Progenitor cell of endocrine pancreas (in vitro differentiated cells): ENCODE measurements around the gene ZNHIT1. TPM values are rescaled to one million over a fixed set of nuclear protein-coding genes. Genes with fewer than 3 reads are reported as not detected.

Experiments used
- DNase-seq: peaks from one replicate; pipeline ENCODE4 v3.0.0; 2021; ENCODE audit warnings: low spot score; ENCODE audit not compliant: unreplicated experiment
- H3K27ac Mint-ChIP-seq: 2 replicates; pipeline ENCODE4 v1.8.0; 2021; ENCODE audit warnings: mild to moderate bottlenecking, moderate library complexity, mixed read lengths
- H3K27me3 Mint-ChIP-seq: 2 replicates; pipeline ENCODE4 v1.8.0; 2021; ENCODE audit warnings: mixed read lengths
- H3K36me3 Mint-ChIP-seq: 2 replicates; pipeline ENCODE4 v1.8.0; 2022; ENCODE audit warnings: mixed read lengths; ENCODE audit not compliant: insufficient read depth
- H3K4me1 Mint-ChIP-seq: 2 replicates; pipeline ENCODE4 v1.8.0; 2021; ENCODE audit warnings: low read depth, mixed read lengths
- H3K4me3 Mint-ChIP-seq: 2 replicates; pipeline ENCODE4 v1.8.0; 2021; ENCODE audit warnings: low read depth, mild to moderate bottlenecking, moderate library complexity, mixed read lengths
- H3K9me3 Mint-ChIP-seq: 2 replicates; pipeline ENCODE4 v1.8.0; 2021; ENCODE audit warnings: low read depth, mixed read lengths
- total RNA-seq: library from RNA; stranded (reverse); gene quantifications from 2 replicates; pipeline ENCODE4 v1.2.1, GENCODE V29; 2021
- TF ChIP-seq, protein P1 (sequence below): fragments of 200-600 bp; sonication (generic); IDR thresholded peaks from one replicate; pipeline ENCODE4 v1.5.0; 2021; ENCODE audit warnings: antibody characterized with exemption, mild to moderate bottlenecking; ENCODE audit not compliant: unreplicated experiment

The ZNHIT1 gene
- total RNA-seq, 1 donor from 2014 or later: 62.2 TPM

DNA sequence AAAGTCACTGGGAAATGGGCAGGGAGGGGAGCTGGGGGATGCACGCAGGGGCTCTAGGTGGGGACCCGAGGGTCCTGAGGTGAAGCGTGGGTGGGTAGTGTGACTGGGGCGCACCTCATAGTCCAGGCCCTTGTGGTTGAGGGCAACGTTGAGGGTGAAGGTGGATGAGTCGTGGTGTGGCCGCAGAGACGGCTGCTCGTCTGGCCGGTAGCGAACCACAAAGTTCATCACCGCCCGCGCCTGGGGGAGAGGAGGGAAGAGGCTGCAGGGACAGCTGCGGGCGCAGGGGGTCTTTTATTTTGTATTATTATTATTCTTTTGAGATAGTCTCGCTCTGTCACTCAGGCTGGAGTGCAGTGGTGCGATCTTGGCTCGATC, 11.3 kb upstream of the ZNHIT1 start:
- TF ChIP-seq, protein P1, sequence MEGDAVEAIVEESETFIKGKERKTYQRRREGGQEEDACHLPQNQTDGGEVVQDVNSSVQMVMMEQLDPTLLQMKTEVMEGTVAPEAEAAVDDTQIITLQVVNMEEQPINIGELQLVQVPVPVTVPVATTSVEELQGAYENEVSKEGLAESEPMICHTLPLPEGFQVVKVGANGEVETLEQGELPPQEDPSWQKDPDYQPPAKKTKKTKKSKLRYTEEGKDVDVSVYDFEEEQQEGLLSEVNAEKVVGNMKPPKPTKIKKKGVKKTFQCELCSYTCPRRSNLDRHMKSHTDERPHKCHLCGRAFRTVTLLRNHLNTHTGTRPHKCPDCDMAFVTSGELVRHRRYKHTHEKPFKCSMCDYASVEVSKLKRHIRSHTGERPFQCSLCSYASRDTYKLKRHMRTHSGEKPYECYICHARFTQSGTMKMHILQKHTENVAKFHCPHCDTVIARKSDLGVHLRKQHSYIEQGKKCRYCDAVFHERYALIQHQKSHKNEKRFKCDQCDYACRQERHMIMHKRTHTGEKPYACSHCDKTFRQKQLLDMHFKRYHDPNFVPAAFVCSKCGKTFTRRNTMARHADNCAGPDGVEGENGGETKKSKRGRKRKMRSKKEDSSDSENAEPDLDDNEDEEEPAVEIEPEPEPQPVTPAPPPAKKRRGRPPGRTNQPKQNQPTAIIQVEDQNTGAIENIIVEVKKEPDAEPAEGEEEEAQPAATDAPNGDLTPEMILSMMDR: no peak
- Mint-ChIP-seq H3K4me1 (no peaks in the 10 kb centered on the region), H3K4me3 (no peak overlapping the region), H3K27ac (no peak overlapping the region), H3K36me3 (peaks cover 11% of the 10 kb centered on the region), H3K27me3 (peaks cover 20% of the 10 kb centered on the region), H3K9me3 (no peaks in the 10 kb centered on the region)
- no peak for DNase-seq

DNA sequence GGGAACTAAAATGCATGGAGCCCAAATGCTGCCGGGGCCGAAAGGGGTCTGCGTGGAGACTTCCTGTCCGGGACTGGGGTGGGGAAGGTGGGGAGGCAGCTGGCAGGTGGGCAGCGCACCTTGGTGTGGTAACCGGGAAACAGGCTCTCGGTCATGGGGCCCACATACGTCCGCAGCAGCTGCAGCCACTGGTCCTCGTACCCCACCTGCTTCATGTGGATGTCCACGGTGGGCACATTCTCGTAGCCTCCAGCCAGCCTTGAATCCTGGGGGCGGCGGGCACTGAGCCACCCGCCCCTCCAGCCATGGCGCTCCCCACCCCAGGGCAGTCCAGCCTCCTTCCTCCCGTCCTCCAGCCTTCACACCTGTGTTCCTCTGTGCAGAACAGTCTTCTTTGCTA, 10.5 kb upstream of the ZNHIT1 start:
- Mint-ChIP-seq H3K27ac (no peak overlapping the region), H3K9me3 (no peaks in the 10 kb centered on the region), H3K36me3 (peaks cover 11% of the 10 kb centered on the region), H3K4me3 (no peak overlapping the region), H3K27me3 (peaks cover 17% of the 10 kb centered on the region), H3K4me1 (no peaks in the 10 kb centered on the region)
- DNase-seq: no peak
- TF ChIP-seq, protein P1: no peak

DNA sequence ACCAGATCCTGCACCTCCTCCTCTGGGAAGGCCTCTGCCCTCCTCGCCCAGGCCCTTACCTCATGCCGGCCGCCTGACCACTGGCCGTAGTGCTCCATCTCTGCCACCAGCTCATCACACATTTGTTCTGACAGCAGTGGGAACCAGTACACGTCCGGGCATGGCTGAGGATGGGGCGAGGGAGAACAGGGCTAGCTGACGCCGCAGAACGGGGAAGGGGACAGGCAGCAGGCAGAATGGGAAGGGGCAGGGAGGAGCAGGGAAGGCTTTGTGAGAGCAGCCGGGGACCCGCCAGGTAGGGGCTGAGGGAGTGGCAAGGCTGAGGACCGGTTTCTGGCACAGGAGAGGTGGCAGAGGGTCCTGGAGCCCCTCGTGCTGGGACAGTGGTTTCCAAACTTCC, 9.2 kb upstream of the ZNHIT1 start:
- peaks cover 6% of the 10 kb centered on the region for H3K27me3 Mint-ChIP-seq
- no peaks in the 10 kb centered on the region for H3K4me1 Mint-ChIP-seq
- no peaks in the 10 kb centered on the region for H3K9me3 Mint-ChIP-seq
- no peak overlapping the region for H3K27ac Mint-ChIP-seq
- no peak for DNase-seq
- H3K4me3 Mint-ChIP-seq: no peak overlapping the region
- H3K36me3 Mint-ChIP-seq: peaks cover 11% of the 10 kb centered on the region
- TF ChIP-seq, protein P1: no peak

DNA sequence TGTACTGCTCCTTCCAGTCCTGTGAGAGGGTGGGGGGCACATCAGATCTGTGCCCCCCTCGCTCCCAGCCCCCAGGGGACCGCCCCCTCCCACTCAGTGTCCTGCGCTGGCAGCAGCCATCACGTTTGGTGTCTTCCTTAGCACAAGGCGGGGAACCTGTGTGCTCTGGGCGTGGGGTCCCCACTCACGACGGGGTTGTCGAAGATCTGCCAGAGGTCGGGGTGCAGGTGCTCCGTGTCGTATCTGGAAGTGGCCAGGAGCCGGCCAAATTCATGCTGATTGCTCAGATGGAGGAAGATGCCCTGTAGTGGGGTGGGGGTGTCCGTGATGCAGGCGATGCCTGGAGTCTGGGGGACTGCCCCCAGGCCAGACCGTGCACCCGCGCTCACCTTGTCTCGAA, 7.8 kb upstream of the ZNHIT1 start:
- Mint-ChIP-seq H3K36me3 (peaks cover 15% of the 10 kb centered on the region), H3K4me3 (no peak overlapping the region), H3K9me3 (no peaks in the 10 kb centered on the region), H3K27ac (no peak overlapping the region), H3K4me1 (no peaks in the 10 kb centered on the region), H3K27me3 (no peaks in the 10 kb centered on the region)
- no peak for DNase-seq
- TF ChIP-seq, protein P1: no peak

DNA sequence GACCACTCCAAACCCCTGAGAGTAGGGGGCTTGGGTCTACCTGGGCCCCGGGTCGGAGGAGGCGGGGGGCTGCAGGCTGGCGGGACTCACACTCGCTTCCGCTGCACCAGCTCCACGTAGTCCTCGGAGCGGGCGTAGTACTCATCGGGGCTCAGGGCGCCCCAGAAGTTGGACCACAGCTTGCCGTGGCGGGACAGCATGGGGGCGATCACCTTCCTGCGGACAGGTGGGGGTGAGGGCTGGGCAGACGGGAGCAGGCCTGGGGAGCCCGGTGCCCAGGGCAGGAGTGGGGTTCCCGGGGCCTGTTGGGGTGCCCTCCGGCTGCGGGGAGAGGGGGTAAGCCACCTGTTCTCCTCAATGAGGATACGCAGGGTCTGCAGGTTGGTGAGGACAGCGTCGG, 6.5 kb upstream of the ZNHIT1 start:
- Mint-ChIP-seq H3K27ac (no peak overlapping the region), H3K4me1 (peaks cover 5% of the 10 kb centered on the region), H3K9me3 (no peaks in the 10 kb centered on the region), H3K27me3 (no peaks in the 10 kb centered on the region), H3K36me3 (peaks cover 14% of the 10 kb centered on the region), H3K4me3 (no peak overlapping the region)
- DNase-seq: no peak
- TF ChIP-seq, protein P1: no peak
